Activated T-cell treated with anti-CD3 and anti-CD28 coated beads, Interleukin-2, amount 50 U/mL, for 1 hour (primary cell): ENCODE results near the gene PCID2.

Experiments used
- DNase-seq: peaks from one replicate; pipeline ENCODE4 v3.0.0-alpha.2; 2020

Gene PCID2

GRCh38 chr13:113219256-113219940 is 10.9 kb upstream of the PCID2 start:
- DNase-seq: no peak

- DNase-seq: no peak
These were observed 10.1 kb upstream of the PCID2 start for GRCh38 chr13:113218586-113218985.

- no peak for DNase-seq
These were observed 8.0 kb upstream of the PCID2 start for GRCh38 chr13:113216254-113217048.

GRCh38 chr13:113211774-113212173 is 3.3 kb upstream of the PCID2 start:
- DNase-seq: no peak

GRCh38 chr13:113210833-113211232 is 2.4 kb upstream of the PCID2 start:
- DNase-seq: no peak

- peak; percentile 82 for DNase-seq
These were observed 1.4 kb upstream of the PCID2 start for GRCh38 chr13:113209759-113210421.

- peak; percentile 76 for DNase-seq
These were observed 878 bp upstream of the PCID2 start, which contains the start of gene CUL4A for GRCh38 chr13:113209336-113209758. CUL4A (plus strand) TSS chr13:113209613; CDS start chr13:113209628, 15 bp downstream.

- no peak for DNase-seq
These were observed 514 bp downstream of the PCID2 start for GRCh38 chr13:113207890-113208420.

- DNase-seq: no peak
These were observed 1.0 kb downstream of the PCID2 start for GRCh38 chr13:113207460-113207859.

GRCh38 chr13:113205428-113205931 is 3.0 kb downstream of the PCID2 start:
- no peak for DNase-seq

GRCh38 chr13:113204378-113204734 is 4.1 kb downstream of the PCID2 start:
- no peak for DNase-seq

GRCh38 chr13:113203507-113204377 is 4.7 kb downstream of the PCID2 start:
- no peak for DNase-seq

- no peak for DNase-seq
These were observed 5.6 kb downstream of the PCID2 start for GRCh38 chr13:113202912-113203311.

- DNase-seq: no peak
These were observed 6.7 kb downstream of the PCID2 start for GRCh38 chr13:113201815-113202214.

GRCh38 chr13:113196970-113197737 is 11.3 kb downstream of the PCID2 start:
- no peak for DNase-seq

- no peak for DNase-seq
These were observed 13.1 kb downstream of the PCID2 start for GRCh38 chr13:113195360-113195759.

- no peak for DNase-seq
These were observed 15.6 kb downstream of the PCID2 start for GRCh38 chr13:113192902-113193301.

- DNase-seq: no peak
These were observed 16.2 kb downstream of the PCID2 start for GRCh38 chr13:113192279-113192678.

- DNase-seq: no peak
These were observed 18.3 kb downstream of the PCID2 start for GRCh38 chr13:113190181-113190580.

- no peak for DNase-seq
These were observed 20.4 kb downstream of the PCID2 start for GRCh38 chr13:113187883-113188665.

- no peak for DNase-seq
These were observed 21.2 kb downstream of the PCID2 start for GRCh38 chr13:113187263-113187669.
